Ovary (tissue), 3 donors: ENCODE measurements around the gene RAP1GAP2.

Experiments
- POLR2A ChIP-seq: fragments of 450-650 bp; IDR thresholded peaks from one replicate; pipeline ENCODE4 v1.6.1; 2017; ENCODE audit warnings: antibody characterized with exemption, mild to moderate bottlenecking, moderate library complexity
- TF ChIP-seq, protein P1 (sequence below), 3 donors: fragments of 450-650 bp in 2 of 3; fragments of 200-600 bp in 1 of 3; IDR thresholded peaks; one replicate each; pipeline versions ENCODE4 v1.5.1 to v1.8.0; 2016 to 2022; ENCODE audit warnings: antibody characterized with exemption in 3 of 3, mild to moderate bottlenecking in 1 of 3
- donor health status: DM: no; HTN: no; CAD: no.

DNA sequence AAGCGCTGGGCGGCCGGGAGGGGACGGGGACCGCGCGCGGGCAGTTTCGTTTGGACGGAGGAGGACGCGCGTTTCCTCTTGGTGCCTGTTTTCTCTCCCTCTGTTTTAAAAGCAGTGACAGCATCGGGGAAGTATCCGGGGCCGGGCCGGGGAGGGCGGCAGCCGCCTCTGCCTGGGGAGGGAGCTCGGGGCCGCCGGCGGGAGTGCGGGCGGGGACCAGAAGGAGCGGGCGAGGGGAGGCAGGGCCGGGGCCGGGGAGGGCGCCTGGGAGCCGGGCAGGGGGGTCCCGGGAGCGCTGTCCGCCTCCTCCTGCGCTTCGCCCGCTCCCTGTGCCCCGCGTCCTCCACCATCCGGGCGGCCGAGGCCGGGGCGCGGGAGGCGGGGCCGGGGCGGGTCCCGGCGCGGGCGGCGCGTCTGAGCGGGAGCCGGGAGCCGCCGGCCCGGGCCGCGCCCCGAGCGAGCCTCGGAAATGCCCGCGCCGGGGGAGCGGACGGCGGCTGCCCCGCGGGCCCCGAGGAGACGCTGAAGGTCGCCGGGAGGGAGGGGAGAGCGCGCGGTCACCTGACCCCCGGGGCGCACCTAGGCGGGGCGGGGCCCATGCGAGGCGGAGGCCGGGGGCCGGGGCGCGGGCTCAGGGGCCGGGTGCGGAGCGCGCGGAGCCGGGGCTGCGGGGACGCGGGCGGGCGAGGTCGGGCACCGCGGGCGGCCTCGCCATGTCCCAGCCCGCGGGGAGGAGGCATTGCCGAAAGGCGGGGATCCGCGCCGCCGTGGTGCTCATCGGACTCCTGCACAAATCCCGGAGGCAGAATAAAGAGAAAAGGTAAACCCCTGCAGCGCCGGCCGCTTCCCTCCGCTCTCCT, 57.3 kb downstream of the RAP1GAP2 start:
- TF ChIP-seq, protein P1, sequence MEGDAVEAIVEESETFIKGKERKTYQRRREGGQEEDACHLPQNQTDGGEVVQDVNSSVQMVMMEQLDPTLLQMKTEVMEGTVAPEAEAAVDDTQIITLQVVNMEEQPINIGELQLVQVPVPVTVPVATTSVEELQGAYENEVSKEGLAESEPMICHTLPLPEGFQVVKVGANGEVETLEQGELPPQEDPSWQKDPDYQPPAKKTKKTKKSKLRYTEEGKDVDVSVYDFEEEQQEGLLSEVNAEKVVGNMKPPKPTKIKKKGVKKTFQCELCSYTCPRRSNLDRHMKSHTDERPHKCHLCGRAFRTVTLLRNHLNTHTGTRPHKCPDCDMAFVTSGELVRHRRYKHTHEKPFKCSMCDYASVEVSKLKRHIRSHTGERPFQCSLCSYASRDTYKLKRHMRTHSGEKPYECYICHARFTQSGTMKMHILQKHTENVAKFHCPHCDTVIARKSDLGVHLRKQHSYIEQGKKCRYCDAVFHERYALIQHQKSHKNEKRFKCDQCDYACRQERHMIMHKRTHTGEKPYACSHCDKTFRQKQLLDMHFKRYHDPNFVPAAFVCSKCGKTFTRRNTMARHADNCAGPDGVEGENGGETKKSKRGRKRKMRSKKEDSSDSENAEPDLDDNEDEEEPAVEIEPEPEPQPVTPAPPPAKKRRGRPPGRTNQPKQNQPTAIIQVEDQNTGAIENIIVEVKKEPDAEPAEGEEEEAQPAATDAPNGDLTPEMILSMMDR (IDR thresholded peaks at IDR 0.05), result no peak
- TF ChIP-seq POLR2A, result no peak
